MM.1S (cell line): ENCODE data around the gene GRIK4.

Source experiments
- DNase-seq: peaks from one replicate; pipeline ENCODE4 v3.0.0-alpha.2; 2015
- H2AFZ ChIP-seq: fragments of 300-600 bp; sonication (generic); 2 replicates; pipeline ENCODE4 v1.6.0; 2016; ENCODE audit warnings: antibody characterized with exemption, low read length
- H3F3A ChIP-seq: fragments of 300-600 bp; sonication (generic); 2 replicates; pipeline ENCODE4 v1.6.1; 2016; ENCODE audit warnings: mild to moderate bottlenecking, antibody characterized with exemption, low read length, moderate library complexity, mixed read lengths; ENCODE audit not compliant: insufficient read depth
- H3K27ac ChIP-seq: fragments of 300-600 bp; sonication (generic); 2 replicates; pipeline ENCODE4 v1.5.1; 2016; ENCODE audit warnings: mild to moderate bottlenecking, low read length
- H3K27me3 ChIP-seq: fragments of 300-600 bp; sonication (generic); replicated peaks from 2 replicates; pipeline ENCODE4 v1.6.0; 2016; ENCODE audit warnings: low read length; ENCODE audit not compliant: insufficient read depth
- H3K36me3 ChIP-seq: fragments of 300-600 bp; sonication (generic); replicated peaks from 2 replicates; pipeline ENCODE4 v1.6.1; 2016; ENCODE audit warnings: mild to moderate bottlenecking, low read length, mixed read lengths; ENCODE audit not compliant: insufficient read depth
- H3K4me1 ChIP-seq: fragments of 300-600 bp; sonication (generic); 2 replicates; pipeline ENCODE4 v1.6.1; 2016; ENCODE audit warnings: low read length, mixed read lengths
- H3K4me2 ChIP-seq: fragments of 300-600 bp; sonication (generic); 2 replicates; pipeline ENCODE4 v1.6.0; 2016; ENCODE audit warnings: low read depth, low read length
- H3K4me3 ChIP-seq: fragments of 300-600 bp; sonication (generic); 2 replicates; pipeline ENCODE4 v1.5.1; 2016; ENCODE audit warnings: low read length, mixed read lengths
- H3K79me2 ChIP-seq: fragments of 300-600 bp; sonication (generic); 2 replicates; pipeline ENCODE4 v1.6.1; 2016; ENCODE audit warnings: mixed run types, low read length, mixed read lengths
- H3K9ac ChIP-seq: fragments of 300-600 bp; sonication (generic); 2 replicates; pipeline ENCODE4 v1.6.1; 2016; ENCODE audit warnings: low read length, mixed read lengths
- H3K9me2 ChIP-seq: fragments of 300-600 bp; sonication (generic); replicated peaks from 2 replicates; pipeline ENCODE4 v1.6.1; 2016; ENCODE audit warnings: mild to moderate bottlenecking, low read length, mixed read lengths; ENCODE audit not compliant: insufficient read depth
- H3K9me3 ChIP-seq: fragments of 300-600 bp; sonication (generic); replicated peaks from 2 replicates; pipeline ENCODE4 v1.6.1; 2016; ENCODE audit warnings: mild to moderate bottlenecking, low read length, mixed read lengths; ENCODE audit not compliant: insufficient read depth
- H4K20me1 ChIP-seq: fragments of 300-600 bp; sonication (generic); 2 replicates; pipeline ENCODE4 v1.6.1; 2016; ENCODE audit warnings: mild to moderate bottlenecking, low read length, moderate library complexity, mixed read lengths; ENCODE audit not compliant: insufficient read depth
- EZH2 ChIP-seq: fragments of 300-600 bp; sonication (generic); optimal IDR thresholded peaks from 2 replicates; pipeline ENCODE3; 2017; ENCODE audit warnings: low read depth, mild to moderate bottlenecking, antibody characterized with exemption, low read length, mixed read lengths
- EZH2phosphoT487 ChIP-seq: fragments of 300-600 bp; sonication (generic); IDR thresholded peaks from 2 replicates; pipeline ENCODE4 v1.6.1; 2018; ENCODE audit warnings: antibody characterized with exemption, low read length
- TF ChIP-seq, protein P1 (sequence below): fragments of 300-600 bp; sonication (generic); IDR thresholded peaks from 2 replicates; pipeline ENCODE4 v1.5.1; 2016; ENCODE audit warnings: antibody characterized with exemption, low read length, mixed read lengths

Gene GRIK4

GRCh38 chr11:120627327-120628163 lies 116.0 kb downstream of the GRIK4 start:
- no peaks in the 10 kb centered on the region for H3K9me2 ChIP-seq
- no peak overlapping the region for H3K4me2 ChIP-seq
- no peaks in the 10 kb centered on the region for H3K27me3 ChIP-seq
- no peaks in the 10 kb centered on the region for H3K36me3 ChIP-seq
- peaks cover 8% of the 10 kb centered on the region; the same call in 1 of the 2 replicates for H3F3A ChIP-seq
- H3K9ac ChIP-seq: no peak overlapping the region
- TF ChIP-seq, protein P1, sequence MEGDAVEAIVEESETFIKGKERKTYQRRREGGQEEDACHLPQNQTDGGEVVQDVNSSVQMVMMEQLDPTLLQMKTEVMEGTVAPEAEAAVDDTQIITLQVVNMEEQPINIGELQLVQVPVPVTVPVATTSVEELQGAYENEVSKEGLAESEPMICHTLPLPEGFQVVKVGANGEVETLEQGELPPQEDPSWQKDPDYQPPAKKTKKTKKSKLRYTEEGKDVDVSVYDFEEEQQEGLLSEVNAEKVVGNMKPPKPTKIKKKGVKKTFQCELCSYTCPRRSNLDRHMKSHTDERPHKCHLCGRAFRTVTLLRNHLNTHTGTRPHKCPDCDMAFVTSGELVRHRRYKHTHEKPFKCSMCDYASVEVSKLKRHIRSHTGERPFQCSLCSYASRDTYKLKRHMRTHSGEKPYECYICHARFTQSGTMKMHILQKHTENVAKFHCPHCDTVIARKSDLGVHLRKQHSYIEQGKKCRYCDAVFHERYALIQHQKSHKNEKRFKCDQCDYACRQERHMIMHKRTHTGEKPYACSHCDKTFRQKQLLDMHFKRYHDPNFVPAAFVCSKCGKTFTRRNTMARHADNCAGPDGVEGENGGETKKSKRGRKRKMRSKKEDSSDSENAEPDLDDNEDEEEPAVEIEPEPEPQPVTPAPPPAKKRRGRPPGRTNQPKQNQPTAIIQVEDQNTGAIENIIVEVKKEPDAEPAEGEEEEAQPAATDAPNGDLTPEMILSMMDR: no peak
- TF ChIP-seq EZH2 (no peak), EZH2phosphoT487 (no peak)
- peaks cover 18% of the 10 kb centered on the region for H3K4me1 ChIP-seq
- DNase-seq: no peak
- H3K27ac ChIP-seq: no peak overlapping the region
- no peak overlapping the region for H3K4me3 ChIP-seq
- H4K20me1 ChIP-seq: no peaks in the 10 kb centered on the region
- no peak overlapping the region for H2AFZ ChIP-seq
- no peaks in the 10 kb centered on the region for H3K79me2 ChIP-seq
- H3K9me3 ChIP-seq: no peaks in the 10 kb centered on the region

GRCh38 chr11:120629407-120630080 lies 118.0 kb downstream of the GRIK4 start:
- H4K20me1 ChIP-seq: no peaks in the 10 kb centered on the region
- H3K9me2 ChIP-seq: no peaks in the 10 kb centered on the region
- no peaks in the 10 kb centered on the region for H3K9me3 ChIP-seq
- no peak overlapping the region for H3K9ac ChIP-seq
- H3K4me2 ChIP-seq: no peak overlapping the region
- H3K79me2 ChIP-seq: no peaks in the 10 kb centered on the region
- no peak overlapping the region for H3K4me3 ChIP-seq
- H2AFZ ChIP-seq: no peak overlapping the region
- no peaks in the 10 kb centered on the region for H3K36me3 ChIP-seq
- peaks cover 7% of the 10 kb centered on the region for H3K4me1 ChIP-seq
- TF ChIP-seq EZH2 (no peak), EZH2phosphoT487 (no peak)
- TF ChIP-seq, protein P1: no peak
- DNase-seq: no peak
- no peaks in the 10 kb centered on the region for H3F3A ChIP-seq
- no peaks in the 10 kb centered on the region for H3K27me3 ChIP-seq
- H3K27ac ChIP-seq: no peak overlapping the region

GRCh38 chr11:120630122-120630521 lies 118.6 kb downstream of the GRIK4 start:
- Histone ChIP-seq H3K36me3 (no peaks in the 10 kb centered on the region), H3K9ac (no peak overlapping the region), H3K9me3 (no peaks in the 10 kb centered on the region), H2AFZ (no peak overlapping the region), H3K27me3 (no peaks in the 10 kb centered on the region), H3K4me1 (peaks cover 7% of the 10 kb centered on the region), H4K20me1 (no peaks in the 10 kb centered on the region), H3K79me2 (no peaks in the 10 kb centered on the region), H3K27ac (no peak overlapping the region), H3F3A (no peaks in the 10 kb centered on the region), H3K4me3 (no peak overlapping the region), H3K9me2 (no peaks in the 10 kb centered on the region), H3K4me2 (no peak overlapping the region)
- TF ChIP-seq EZH2phosphoT487 (no peak), EZH2 (no peak)
- TF ChIP-seq, protein P1: no peak
- no peak for DNase-seq
